CD4-positive, alpha-beta T cell treated with Interleukin-17A for 1 hour (primary cell): ENCODE data around the gene EPB42.
A peak's percentile ranks its signal among the peaks of the same experiment; 100 is the strongest.

Experiments used
- DNase-seq: peaks from one replicate; pipeline ENCODE4 v3.0.0-alpha.2; 2020

The EPB42 gene

GRCh38 chr15:43220991-43221403 is at the start of gene EPB42:
TSS of gene EPB42 (minus strand) at chr15:43221018. CDS start at chr15:43220825, 193 bp downstream.
- no peak for DNase-seq

GRCh38 chr15:43270113-43270665 is 49.4 kb upstream of the EPB42 start:
- DNase-seq, result no peak

GRCh38 chr15:43268111-43269105 is 47.6 kb upstream of the EPB42 start:
- no peak for DNase-seq

GRCh38 chr15:43267439-43267838 is 46.6 kb upstream of the EPB42 start:
- DNase-seq, result no peak

GRCh38 chr15:43266834-43267233 is 46.0 kb upstream of the EPB42 start, which contains the start of gene TGM5:
TSS of gene TGM5 (minus strand) at chr15:43266928. CDS start at chr15:43266849, 79 bp downstream.
- DNase-seq, result no peak

- DNase-seq, result no peak
These were observed 45.6 kb upstream of the EPB42 start for GRCh38 chr15:43266386-43266785.

GRCh38 chr15:43260011-43260615 is 39.3 kb upstream of the EPB42 start:
- DNase-seq, result no peak

GRCh38 chr15:43258781-43259180 is 38.0 kb upstream of the EPB42 start:
- no peak for DNase-seq

GRCh38 chr15:43256341-43256740 is 35.5 kb upstream of the EPB42 start:
- DNase-seq, result no peak

- DNase-seq, result no peak
These were observed 34.6 kb upstream of the EPB42 start for GRCh38 chr15:43255376-43255775.

GRCh38 chr15:43253431-43254403 is 32.9 kb upstream of the EPB42 start:
- DNase-seq, result peak; percentile 38

- no peak for DNase-seq
These were observed 31.0 kb upstream of the EPB42 start for GRCh38 chr15:43251871-43252250.

- no peak for DNase-seq
These were observed 30.5 kb upstream of the EPB42 start for GRCh38 chr15:43251185-43251870.

GRCh38 chr15:43250785-43251184 is 30.0 kb upstream of the EPB42 start:
- no peak for DNase-seq

- peak; percentile 9 for DNase-seq
These were observed 28.9 kb upstream of the EPB42 start for GRCh38 chr15:43249699-43250203.

GRCh38 chr15:43249236-43249635 is 28.4 kb upstream of the EPB42 start:
- no peak for DNase-seq

GRCh38 chr15:43246261-43246774 is 25.5 kb upstream of the EPB42 start:
- no peak for DNase-seq

GRCh38 chr15:43244092-43244491 is 23.3 kb upstream of the EPB42 start:
- DNase-seq, result no peak

GRCh38 chr15:43243020-43243645 is 22.3 kb upstream of the EPB42 start:
- no peak for DNase-seq

- no peak for DNase-seq
These were observed 21.8 kb upstream of the EPB42 start for GRCh38 chr15:43242616-43243015.

GRCh38 chr15:43241100-43241499 is 20.3 kb upstream of the EPB42 start:
- DNase-seq, result no peak
